Activated CD8-positive, alpha-beta memory T cell treated with anti-CD3 and anti-CD28 coated beads, Interleukin-2, amount 50 U/mL, for 1 hour (primary cell): ENCODE results near the gene DLG5.

Experiments
- DNase-seq: peaks from one replicate; pipeline ENCODE4 v3.0.0-alpha.2; 2020; ENCODE audit errors: extremely low read depth

The DLG5 gene

GRCh38 chr10:77944519-77944918, 18.0 kb upstream of the DLG5 start:
- DNase-seq: no peak

- no peak for DNase-seq
Measured at GRCh38 chr10:77943121-77943901, 16.8 kb upstream of the DLG5 start.

GRCh38 chr10:77941790-77942189, 15.2 kb upstream of the DLG5 start:
- DNase-seq: no peak

DNA sequence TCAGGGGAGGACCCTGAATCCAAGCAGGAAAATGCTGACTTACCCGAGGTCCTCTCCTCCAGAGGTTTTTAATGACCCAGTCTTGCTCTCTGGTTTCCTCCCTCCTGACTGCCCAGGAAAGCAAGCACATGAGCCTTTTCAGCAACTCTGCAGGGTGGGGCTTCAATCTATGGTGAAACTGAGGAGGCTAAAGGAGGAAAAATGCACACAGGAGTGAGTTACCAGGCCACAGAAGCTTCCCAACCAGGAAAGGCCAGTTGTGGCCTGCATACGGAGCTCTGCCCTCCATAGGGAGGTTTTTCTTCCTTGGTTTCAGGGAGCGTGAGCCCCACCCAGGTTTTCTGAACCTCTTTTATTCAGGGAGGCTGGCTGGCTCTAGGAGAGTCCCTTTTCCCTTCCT, 14.1 kb upstream of the DLG5 start:
- DNase-seq: no peak

DNA sequence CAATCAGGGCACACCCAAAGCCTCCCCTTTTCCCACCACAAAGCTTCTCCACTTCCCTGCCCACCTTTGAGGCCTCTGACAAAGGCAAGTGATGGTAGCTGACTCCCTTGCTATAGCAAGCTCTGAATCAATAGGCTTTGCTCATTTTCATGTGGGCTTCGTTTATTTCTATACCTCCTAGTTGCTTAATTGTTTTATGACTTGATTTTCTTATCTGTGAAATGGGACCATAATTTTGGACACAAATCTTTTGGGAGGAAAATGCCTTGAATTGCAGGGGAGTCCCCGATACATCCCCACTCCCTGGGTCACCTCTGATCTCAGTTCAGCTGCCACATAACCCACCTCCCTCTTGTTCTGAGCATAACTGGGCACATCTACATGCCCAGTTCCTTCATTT, 13.7 kb upstream of the DLG5 start:
- DNase-seq: no peak

DNA sequence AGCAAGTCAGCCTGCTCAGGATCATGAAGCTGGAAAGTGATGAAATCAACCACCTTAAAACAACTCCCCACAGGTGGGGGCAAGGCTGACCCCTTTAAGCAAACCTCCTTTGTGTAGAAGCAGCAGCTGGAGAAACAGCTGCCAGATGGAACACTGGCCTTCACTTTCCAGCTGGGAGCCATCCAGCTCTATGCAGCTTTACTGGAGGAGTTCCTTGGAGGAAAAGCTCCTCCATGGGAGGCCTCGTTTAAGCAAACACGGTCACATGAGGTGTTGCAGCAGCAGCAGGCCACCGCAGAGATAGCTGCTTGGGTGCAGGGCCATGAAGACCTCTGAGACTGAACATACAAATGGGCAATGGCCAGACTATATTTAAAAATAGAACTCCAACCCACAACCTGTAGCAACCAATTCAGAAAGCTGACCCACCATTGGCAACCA, 13.0 kb upstream of the DLG5 start:
- DNase-seq: no peak

DNA sequence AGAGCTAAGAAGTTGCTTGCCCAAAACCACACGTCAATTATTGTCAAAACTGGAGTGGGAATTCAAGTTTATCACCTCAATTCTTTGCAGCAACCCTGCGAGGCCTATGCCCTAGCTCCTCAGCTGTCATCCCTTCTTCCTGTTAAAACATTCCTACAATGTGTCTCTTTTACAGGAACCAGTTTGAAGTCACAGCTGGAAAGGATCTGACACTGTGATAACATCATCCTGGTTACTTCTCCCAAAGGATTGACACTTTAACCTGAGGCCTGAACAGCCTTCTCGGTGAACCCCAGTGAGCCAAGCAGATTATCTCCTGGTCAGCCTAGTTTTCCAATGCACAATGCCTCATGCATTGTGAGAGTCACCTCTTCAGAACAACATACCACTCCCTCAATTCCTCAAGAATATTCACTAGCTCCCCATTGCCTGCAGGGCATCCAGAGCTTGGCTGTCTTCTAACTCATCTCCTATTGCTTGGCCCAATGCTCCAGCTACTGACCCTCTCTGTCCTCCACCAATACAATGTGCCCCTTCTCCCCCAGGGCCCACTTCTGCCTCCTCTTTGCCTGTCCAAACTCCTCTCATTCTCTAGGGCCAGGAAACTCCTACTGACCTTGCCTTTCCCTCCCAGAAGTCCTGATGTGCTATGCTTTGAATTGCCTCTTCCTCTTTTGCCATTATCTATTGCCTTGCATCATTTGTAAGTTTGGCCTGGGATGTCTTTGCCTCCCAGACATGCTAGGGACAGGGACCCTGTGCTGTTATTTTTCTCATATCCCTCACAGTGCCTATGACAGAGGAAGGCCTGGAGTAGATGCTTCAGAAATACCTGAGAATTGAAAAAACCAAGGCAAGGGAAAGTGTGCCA, 10.4 kb upstream of the DLG5 start:
- DNase-seq: no peak

GRCh38 chr10:77932016-77932715, 5.6 kb upstream of the DLG5 start:
- DNase-seq: no peak

DNA sequence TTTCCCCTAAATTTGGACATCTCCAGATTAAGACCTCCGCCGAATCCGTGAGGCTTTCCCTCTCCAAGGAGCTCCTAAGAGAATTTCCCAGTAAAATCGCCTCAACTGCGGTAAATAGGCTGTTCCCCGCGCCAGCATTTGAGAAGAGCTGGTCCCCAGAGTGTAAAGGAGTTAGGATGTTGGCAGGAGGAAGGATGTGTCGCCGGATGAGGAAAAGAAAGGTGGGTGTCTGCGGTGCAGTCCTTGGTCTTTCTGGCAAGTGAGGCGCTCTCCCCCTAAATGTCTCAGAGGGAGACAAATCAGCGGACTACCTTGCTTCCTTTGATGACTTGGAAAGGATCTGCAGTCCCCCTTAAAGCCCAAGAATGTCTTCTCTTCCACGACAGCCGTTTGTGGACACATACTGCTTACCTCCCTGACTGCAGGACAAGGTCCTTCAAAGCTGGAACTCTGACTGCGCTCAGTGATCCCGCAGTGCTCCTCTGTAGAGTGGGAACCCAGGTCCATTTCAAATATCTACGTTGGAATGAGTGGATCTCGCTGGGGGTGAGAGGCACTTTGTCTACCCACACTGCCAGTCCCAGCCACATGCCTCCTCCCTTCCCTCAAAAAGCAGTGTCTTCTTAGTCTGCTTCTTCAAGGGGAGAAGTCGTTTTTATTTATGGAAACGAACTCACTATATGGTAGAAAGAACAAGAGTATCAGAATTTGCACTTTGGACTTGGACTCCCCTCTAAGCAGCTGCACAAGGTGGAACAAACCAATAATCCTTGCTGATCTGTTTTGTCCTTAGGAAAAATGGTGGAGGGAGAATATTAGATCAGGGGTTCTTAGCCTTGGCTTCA, 1.1 kb upstream of the DLG5 start:
- no peak for DNase-seq

GRCh38 chr10:77925795-77926565, 575 bp downstream of the DLG5 start:
- no peak for DNase-seq

- no peak for DNase-seq
Measured at GRCh38 chr10:77925410-77925794, 1.2 kb downstream of the DLG5 start.

- no peak for DNase-seq
Measured at GRCh38 chr10:77922566-77923179, 3.9 kb downstream of the DLG5 start.

DNA sequence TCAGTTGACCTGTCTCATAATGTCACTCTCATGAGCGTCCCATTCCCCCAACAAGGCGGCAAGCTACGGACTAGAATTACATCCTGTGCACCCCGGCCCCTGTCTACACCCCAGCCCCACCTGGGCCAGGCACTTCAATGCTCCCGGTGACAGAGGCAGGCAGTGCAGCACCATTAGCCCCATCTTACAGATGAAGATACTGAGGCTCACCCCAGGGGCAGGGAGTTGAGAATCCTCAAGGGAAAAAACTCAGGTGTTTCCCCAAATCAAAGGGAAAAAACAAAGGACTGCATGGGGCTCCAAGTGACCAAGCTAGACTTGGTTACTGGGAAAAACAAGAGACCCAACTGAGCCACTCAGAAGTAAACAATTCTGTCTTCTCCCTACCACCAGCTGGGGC, 4.5 kb downstream of the DLG5 start:
- DNase-seq: no peak

DNA sequence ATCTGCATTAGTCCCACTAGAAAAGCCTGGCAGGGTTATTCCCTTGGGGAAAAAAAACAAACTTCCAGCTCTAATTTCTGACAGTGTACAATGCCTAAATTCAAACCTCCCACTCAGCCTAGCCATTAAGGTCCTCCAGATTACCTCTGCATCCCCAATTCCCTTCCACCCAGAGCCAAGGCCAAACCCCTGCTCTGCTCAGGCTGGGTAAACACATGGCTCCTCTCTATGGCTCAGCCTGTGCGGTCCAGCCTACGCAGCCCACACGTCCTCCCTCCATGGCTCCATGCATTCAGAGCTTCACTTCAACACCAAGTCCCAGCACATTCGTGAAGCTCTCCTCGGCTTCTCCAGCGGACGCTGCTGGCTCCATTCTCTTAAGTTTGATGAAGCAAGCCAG, 5.2 kb downstream of the DLG5 start:
- DNase-seq: no peak

GRCh38 chr10:77920495-77920894, 6.1 kb downstream of the DLG5 start:
- no peak for DNase-seq

DNA sequence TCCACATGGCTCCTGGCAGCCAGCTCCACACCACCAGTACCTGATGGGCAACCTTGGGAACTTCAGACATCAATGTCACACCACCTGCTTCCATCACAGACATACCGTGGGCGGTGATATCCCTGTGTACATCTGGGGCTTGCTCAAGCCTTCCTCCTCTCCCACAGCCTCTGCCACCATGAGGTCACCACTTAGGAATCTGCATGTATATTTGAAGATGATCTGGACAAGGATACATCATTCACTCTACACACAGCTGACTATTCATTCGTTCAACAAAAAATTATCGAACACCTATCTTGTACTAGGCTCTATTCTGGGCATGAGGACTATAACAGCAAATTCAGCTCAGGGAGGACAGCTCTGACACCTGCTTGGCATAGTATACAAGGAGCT, 6.8 kb downstream of the DLG5 start:
- DNase-seq: no peak

DNA sequence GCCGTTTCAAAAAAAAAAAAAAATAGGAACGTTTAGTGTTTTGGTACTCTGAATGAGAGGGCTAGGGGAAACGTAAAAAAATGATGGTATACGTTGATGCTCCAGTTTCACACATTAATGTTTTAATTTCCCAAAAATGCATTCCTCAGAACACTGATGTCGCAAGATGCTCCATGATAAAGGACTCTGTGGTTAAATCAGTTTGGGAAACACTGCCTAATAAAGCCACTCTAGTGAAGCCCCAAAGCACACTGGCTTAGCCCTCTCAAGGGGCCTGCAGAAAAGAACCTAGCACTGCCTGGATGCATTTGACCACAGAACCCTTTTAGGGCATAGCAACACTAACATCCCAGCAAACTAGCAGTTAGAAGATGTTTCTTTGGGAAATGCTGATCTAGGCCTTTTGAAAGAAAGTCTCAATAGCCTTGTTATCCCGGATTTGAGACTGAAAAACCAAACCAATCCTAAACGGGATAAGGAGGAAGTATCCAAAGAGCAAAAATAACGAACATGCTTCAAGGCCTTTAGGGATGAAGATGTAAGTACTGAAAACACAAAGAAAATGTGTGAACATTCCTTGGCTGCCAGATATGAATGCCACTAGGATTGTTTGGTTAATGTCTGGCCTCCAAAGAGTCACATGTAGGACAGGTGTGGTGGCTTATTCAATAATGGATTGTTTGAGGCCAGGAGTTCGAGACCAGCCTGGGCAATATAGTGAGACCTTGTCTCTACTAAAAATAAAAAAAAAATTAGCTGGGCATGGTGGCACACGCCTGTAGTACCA, 11.0 kb downstream of the DLG5 start:
- no peak for DNase-seq

GRCh38 chr10:77913090-77913489, 13.5 kb downstream of the DLG5 start:
- no peak for DNase-seq

DNA sequence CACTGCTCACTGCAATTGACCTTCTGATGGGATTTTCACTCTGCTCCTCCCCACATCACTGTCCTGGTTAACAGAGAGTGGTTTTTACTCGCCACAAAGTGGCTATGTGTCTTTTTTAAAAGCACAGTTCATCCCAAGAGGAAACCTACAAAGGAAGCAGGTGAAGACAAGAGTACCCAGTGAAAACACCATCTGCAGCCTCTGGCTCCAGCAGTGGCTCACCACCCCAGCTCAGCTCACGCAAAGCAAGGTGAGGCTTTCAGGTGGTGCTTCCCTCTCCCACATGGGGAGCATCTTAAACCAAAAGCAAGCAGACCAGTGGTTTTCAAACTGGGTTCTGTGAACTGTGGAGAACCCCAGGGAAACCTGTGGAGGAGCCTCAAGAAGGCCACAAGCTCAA, 14.0 kb downstream of the DLG5 start:
- DNase-seq: no peak
